Prostate gland (tissue), 2 donors: ENCODE results near the gene TMIGD1. TPM values are rescaled to one million over a fixed set of nuclear protein-coding genes. Genes with fewer than 3 reads are reported as not detected.

Experiments
- DNase-seq: peaks from one replicate; pipeline ENCODE4 v3.0.0-alpha.2; 2019; ENCODE audit warnings: low spot score
- H3K27ac ChIP-seq, 2 donors: fragments of 200-600 bp; sonication (generic); 2 replicates each; pipeline ENCODE4 v1.5.1; 2017 to 2019
- H3K27me3 ChIP-seq: fragments of 200-600 bp; sonication (generic); replicated peaks from 2 replicates; pipeline ENCODE4 v1.5.1; 2019; ENCODE audit not compliant: insufficient read depth
- H3K36me3 ChIP-seq, 2 donors: fragments of 200-600 bp; sonication (generic); 1 replicate in 1 of 2; 2 replicates in 1 of 2; pipeline versions ENCODE4 v1.5.1 to v1.8.1; 2017 to 2019
- H3K4me1 ChIP-seq: fragments of 200-600 bp; sonication (generic); replicated peaks from 2 replicates; pipeline ENCODE4 v1.5.1; 2019
- H3K4me3 ChIP-seq, 2 donors: fragments of 200-600 bp; sonication (generic); 2 replicates each; pipeline ENCODE4 v1.5.1; 2017 to 2019
- H3K9me3 ChIP-seq: fragments of 200-600 bp; sonication (generic); 2 replicates; pipeline ENCODE4 v1.5.1; 2017
- CTCF ChIP-seq, 4 experiments: fragments of 200-600 bp in 2 of 4; fragments of 450-650 bp in 2 of 4; sonication (generic) in 2 of 4; IDR thresholded peaks; 1 replicate in 3 of 4; 2 replicates in 1 of 4; pipeline ENCODE4 v1.5.1; 2016 to 2019; ENCODE audit warnings: antibody characterized with exemption in 4 of 4, mild to moderate bottlenecking in 2 of 4, moderate library complexity in 2 of 4
- POLR2A ChIP-seq: fragments of 450-650 bp; IDR thresholded peaks from one replicate; pipeline ENCODE4 v1.6.1; 2016; ENCODE audit warnings: antibody characterized with exemption, mild to moderate bottlenecking
- POLR2AphosphoS5 ChIP-seq: sonication (generic); formaldehyde crosslinking; IDR thresholded peaks from one replicate; pipeline ENCODE4 v1.6.1; 2017; ENCODE audit warnings: antibody characterized with exemption
- WGBS: methylation state at CpG from one replicate; pipeline ENCODE4 v1.1.5; 2018; 5-methylcytosine and 5-hydroxymethylcytosine counted together
- intact Hi-C: fragments of 100-400 bp; cut with DNase I; formaldehyde crosslinking; loops from one replicate; pipeline ENCODE4 v1.14.2; 2022
- total RNA-seq, 2 donors: library from RNA; depleted of rRNA; stranded (reverse); fragments of >200 nt; gene quantifications; one replicate each; pipeline ENCODE4 v1.1.0, GENCODE V29; 2016

TMIGD1 gene
- total RNA-seq, 2 donors from 2014 or later: not detected

DNA sequence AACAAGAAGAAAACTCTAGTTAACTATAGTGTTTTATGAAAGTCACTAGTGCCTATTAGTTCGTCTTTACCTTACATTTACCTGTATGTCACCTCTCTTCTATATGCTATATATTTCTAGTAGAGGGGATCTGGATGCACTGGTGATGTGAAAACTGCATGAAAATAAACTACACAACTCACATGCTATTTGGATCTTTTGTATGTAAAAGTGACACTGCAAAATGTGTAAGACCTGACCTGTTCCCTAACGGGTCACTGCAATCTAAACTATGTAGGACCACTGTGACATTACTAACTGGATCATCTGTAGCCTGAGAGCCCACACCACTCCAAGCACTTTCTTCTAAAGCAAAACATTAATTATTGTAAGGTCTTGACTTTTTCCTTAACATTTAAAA is 43.8 kb downstream of the TMIGD1 start:
- no peaks in the 10 kb centered on the region for H3K27me3 ChIP-seq
- peaks cover 6% of the 10 kb centered on the region for H3K4me1 ChIP-seq
- H3K36me3 ChIP-seq: no peaks in the 10 kb centered on the region
- no peak for DNase-seq
- TF ChIP-seq POLR2A (no peak), POLR2AphosphoS5 (no peak), CTCF (IDR thresholded peaks at IDR 0.05) (no peak)
- no peak overlapping the region for H3K4me3 ChIP-seq
- 60% methylated on average over 2 of the region's 2 CpGs for WGBS
- no peak overlapping the region for H3K27ac ChIP-seq
- intact Hi-C loops: no loop called here
- no peaks in the 10 kb centered on the region for H3K9me3 ChIP-seq

DNA sequence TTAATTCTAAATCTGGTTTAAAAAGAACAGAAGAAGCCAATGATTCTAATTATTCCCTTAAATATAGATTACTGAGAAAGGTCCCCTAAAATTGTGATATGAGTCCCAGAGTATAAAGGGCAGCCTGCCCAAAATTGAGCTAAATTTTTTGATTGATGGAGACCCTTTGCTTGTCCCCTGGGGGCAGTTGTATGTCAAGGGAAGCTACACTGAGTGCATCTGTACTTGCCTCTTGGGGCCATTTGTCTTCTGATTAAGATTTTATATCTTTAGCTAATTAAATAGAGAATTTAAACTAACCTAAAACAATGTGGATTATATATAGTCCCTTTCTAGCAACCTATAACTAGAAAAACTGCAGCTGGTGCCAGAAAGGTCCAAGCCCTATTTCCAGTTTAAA is 54.7 kb downstream of the TMIGD1 start:
- Histone ChIP-seq H3K27me3 (no peaks in the 10 kb centered on the region), H3K4me3 (no peak overlapping the region), H3K4me1 (no peaks in the 10 kb centered on the region), H3K36me3 (no peaks in the 10 kb centered on the region), H3K27ac (no peak overlapping the region), H3K9me3 (no peaks in the 10 kb centered on the region)
- intact Hi-C loops: loop anchor here (5.0 kb wide), 1 partner anchor 157 kb away; no protein-coding TSS in a partner anchor
- DNase-seq: no peak
- no peak for TF ChIP-seq CTCF (IDR thresholded peaks at IDR 0.05)
- TF ChIP-seq POLR2A: no peak
- TF ChIP-seq POLR2AphosphoS5: no peak

- no peaks in the 10 kb centered on the region for H3K36me3 ChIP-seq
- intact Hi-C loops: loop anchor here (5.0 kb wide), 1 partner anchor 156 kb away; no protein-coding TSS in a partner anchor
- DNase-seq: no peak
Measured at GRCh38 chr17:30278032-30278431, 55.8 kb downstream of the TMIGD1 start.

DNA sequence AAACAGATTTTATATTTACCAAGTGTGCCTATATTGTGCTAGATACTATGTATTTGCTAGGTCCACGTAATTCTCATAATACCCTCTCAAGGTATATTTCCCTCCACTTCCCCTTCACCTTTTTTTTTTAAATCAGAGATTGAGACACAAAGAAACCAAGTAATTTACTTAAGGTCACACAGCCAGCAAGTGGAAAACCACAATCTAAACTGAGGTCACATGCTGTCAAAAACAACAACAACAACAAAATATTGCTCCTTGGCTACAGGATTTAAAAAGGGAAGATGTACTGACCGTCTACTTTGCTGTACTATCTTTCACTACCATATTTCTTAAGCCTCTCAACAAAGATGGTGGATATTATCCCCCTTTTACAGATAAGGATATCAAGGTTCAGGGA is 57.9 kb downstream of the TMIGD1 start:
- intact Hi-C loops: loop anchor here (5.0 kb wide), 1 partner anchor 154 kb away; no protein-coding TSS in a partner anchor
- WGBS: 91% methylated on average over 2 of the region's 2 CpGs
- Histone ChIP-seq H3K27ac (no peak overlapping the region), H3K9me3 (no peaks in the 10 kb centered on the region), H3K4me1 (no peaks in the 10 kb centered on the region), H3K27me3 (no peaks in the 10 kb centered on the region), H3K4me3 (no peak overlapping the region), H3K36me3 (no peaks in the 10 kb centered on the region)
- TF ChIP-seq POLR2AphosphoS5 (no peak), CTCF (IDR thresholded peaks at IDR 0.05) (no peak), POLR2A (no peak)
- no peak for DNase-seq

More at GRCh38 chr17:30278032-30278431, 55.8 kb downstream of the TMIGD1 start:
- Histone ChIP-seq H3K27me3 (no peaks in the 10 kb centered on the region), H3K27ac (no peak overlapping the region), H3K4me1 (no peaks in the 10 kb centered on the region), H3K9me3 (no peaks in the 10 kb centered on the region), H3K4me3 (no peak overlapping the region)
- no peak for TF ChIP-seq POLR2AphosphoS5
- peak in 2 of 4 experiments; percentile 30 to 37 for TF ChIP-seq CTCF (IDR thresholded peaks at IDR 0.05)

DNA sequence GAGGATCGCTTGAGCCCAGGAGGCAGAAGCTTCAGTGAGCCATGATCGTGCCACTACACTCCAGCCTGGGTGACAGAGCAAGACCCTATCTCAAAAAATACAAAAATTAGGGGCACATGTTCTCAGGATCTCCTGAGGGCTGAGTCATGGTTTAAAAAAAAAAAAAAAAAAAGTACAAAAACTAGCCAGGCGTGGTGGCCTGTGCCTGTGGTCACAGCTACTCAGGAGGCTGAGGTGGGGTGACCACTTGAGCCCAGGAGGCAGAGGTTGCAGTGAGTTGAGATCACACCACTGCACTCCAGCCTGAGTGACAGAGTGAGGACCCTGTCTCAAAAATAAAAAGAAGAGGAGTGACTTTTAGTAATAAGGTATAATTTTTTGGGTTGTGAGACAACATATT is 59.0 kb downstream of the TMIGD1 start:
- Histone ChIP-seq H3K4me1 (no peaks in the 10 kb centered on the region), H3K36me3 (no peaks in the 10 kb centered on the region), H3K9me3 (no peaks in the 10 kb centered on the region), H3K4me3 (no peak overlapping the region), H3K27me3 (no peaks in the 10 kb centered on the region), H3K27ac (no peak overlapping the region)
- no peak for TF ChIP-seq CTCF (IDR thresholded peaks at IDR 0.05)
- no peak for TF ChIP-seq POLR2AphosphoS5
- no peak for TF ChIP-seq POLR2A
- intact Hi-C loops: loop anchor here (5.0 kb wide), 1 partner anchor 153 kb away; no protein-coding TSS in a partner anchor
- 95% methylated on average over 3 of the region's 3 CpGs for WGBS
- DNase-seq: no peak
